CD4-positive, alpha-beta T cell (primary cell): ENCODE data around the gene FAT1. TPM values are rescaled to one million over a fixed set of nuclear protein-coding genes. Genes with fewer than 3 reads are reported as not detected.

Experiments
- ATAC-seq: fragments of 200-7000 bp; cut with Tn5 transposase; one replicate; pipeline ENCODE4 v1.10.0; 2022; ENCODE audit warnings: mild to moderate bottlenecking; ENCODE audit not compliant: poor library complexity
- CTCF ChIA-PET: fragments of 350-600 bp; sonication (Branson Sonifier 250); formaldehyde crosslinking; loops from one replicate; lab custom pipeline; 2021; ENCODE audit warnings: antibody characterized with exemption, inconsistent platforms; lab: Charles Lee
- POLR2A ChIA-PET: fragments of 350-600 bp; sonication (Branson Sonifier 250); formaldehyde crosslinking; loops from one replicate; lab custom pipeline; 2021; ENCODE audit warnings: antibody characterized with exemption, inconsistent platforms; lab: Charles Lee
- DNase-seq, 14 experiments: peaks; one replicate each; pipeline ENCODE4 v3.0.0-alpha.2; 2013 to 2020; ENCODE audit warnings: mixed read lengths in 2 of 14
- H3K27ac ChIP-seq, 2 donors: one replicate each; pipeline versions ENCODE4 v1.5.1 to v1.7.0; 2013; ENCODE audit warnings: low read length in 2 of 2, low read depth in 1 of 2, mild to moderate bottlenecking in 1 of 2
- H3K27me3 ChIP-seq, 2 experiments: 1 replicate in 1 of 2; 2 replicates in 1 of 2; pipeline versions ENCODE4 v1.6.1 to v1.7.0; 2013; ENCODE audit warnings: low read length in 2 of 2, control low read depth in 1 of 2, mild to moderate bottlenecking in 1 of 2, moderate library complexity in 1 of 2; ENCODE audit not compliant: insufficient read depth in 2 of 2, control insufficient read depth in 1 of 2
- H3K36me3 ChIP-seq: one replicate; pipeline ENCODE4 v1.6.1; 2013; ENCODE audit warnings: low read length, control low read depth; ENCODE audit not compliant: insufficient read depth
- H3K4me1 ChIP-seq: one replicate; pipeline ENCODE4 v1.6.1; 2013; ENCODE audit warnings: low read length, control low read depth; ENCODE audit not compliant: insufficient read depth
- H3K4me3 ChIP-seq: one replicate; pipeline ENCODE4 v1.5.1; 2013; ENCODE audit warnings: mild to moderate bottlenecking, low read length, moderate library complexity
- H3K9me3 ChIP-seq, 2 experiments: 1 replicate in 1 of 2; 2 replicates in 1 of 2; pipeline versions ENCODE4 v1.6.1 to v1.7.0; 2013; ENCODE audit warnings: low read length in 2 of 2, mild to moderate bottlenecking in 2 of 2, control low read depth in 1 of 2, moderate library complexity in 1 of 2; ENCODE audit not compliant: control insufficient read depth in 1 of 2, insufficient read depth in 1 of 2
- H3K27ac Mint-ChIP-seq: one replicate; pipeline ENCODE4 v1.8.0; 2020; ENCODE audit warnings: mixed read lengths
- H3K27me3 Mint-ChIP-seq: one replicate; pipeline ENCODE4 v1.8.0; 2021; ENCODE audit warnings: mixed read lengths
- H3K36me3 Mint-ChIP-seq: one replicate; pipeline ENCODE4 v1.8.0; 2021; ENCODE audit warnings: low read depth, mixed read lengths
- H3K4me1 Mint-ChIP-seq: one replicate; pipeline ENCODE4 v1.8.0; 2021; ENCODE audit warnings: low read depth, mixed read lengths
- H3K4me3 Mint-ChIP-seq: one replicate; pipeline ENCODE4 v1.8.0; 2020; ENCODE audit warnings: mild to moderate bottlenecking, mixed read lengths
- H3K9me3 Mint-ChIP-seq: one replicate; pipeline ENCODE4 v1.8.0; 2020; ENCODE audit warnings: mixed read lengths
- CTCF ChIP-seq: fragments of 200-600 bp; IDR thresholded peaks from one replicate; pipeline ENCODE4 v1.8.0; 2022; ENCODE audit warnings: antibody characterized with exemption, mild to moderate bottlenecking
- intact Hi-C, 2 experiments: fragments of 100-400 bp; cut with DNase I in 1 of 2; cut with micrococcal nuclease in 1 of 2; formaldehyde crosslinking; loops; one replicate each; pipeline versions ENCODE4 v1.15.1 to v1.9.0; 2023 to 2025; cut with DNase I, micrococcal nuclease
- total RNA-seq, 174 experiments: library from RNA in 2 of 174; stranded (reverse) in 2 of 174; gene quantifications; one replicate each; pipeline ENCODE4 v1.2.3 and lab custom pipeline; 2021 to 2026

Gene FAT1
- total RNA-seq, 2 experiments from 2014 or later, result 0.03 TPM; not detected in 1

- intact Hi-C loops, result no loop called here
- Histone ChIP-seq H3K4me1 (no peaks in the 10 kb centered on the region), H3K36me3 (no peaks in the 10 kb centered on the region), H3K27me3 (no peaks in the 10 kb centered on the region), H3K4me3 (no peak overlapping the region), H3K9me3 (peaks cover 0 to 8% of the 10 kb centered on the region in 2 experiments), H3K27ac (no peak overlapping the region)
- Mint-ChIP-seq H3K27ac (no peak overlapping the region), H3K4me3 (no peak overlapping the region), H3K9me3 (peaks cover 6% of the 10 kb centered on the region), H3K27me3 (no peaks in the 10 kb centered on the region), H3K36me3 (no peaks in the 10 kb centered on the region), H3K4me1 (no peaks in the 10 kb centered on the region)
- TF ChIP-seq CTCF, result no peak
- POLR2A ChIA-PET, result no interaction called here
- CTCF ChIA-PET, result no interaction called here
- ATAC-seq (no peak), DNase-seq (no peak)
Observed at GRCh38 chr4:186633844-186634243, 89.8 kb downstream of the FAT1 start.

- POLR2A ChIA-PET, result no interaction called here
- peaks cover 0 to 17% of the 10 kb centered on the region in 2 experiments for H3K9me3 ChIP-seq
- no peaks in the 10 kb centered on the region for H3K27me3 Mint-ChIP-seq
- CTCF ChIA-PET, result no interaction called here
- no peaks in the 10 kb centered on the region for H3K36me3 Mint-ChIP-seq
- intact Hi-C loops, result no loop called here
- peaks cover 11% of the 10 kb centered on the region for H3K9me3 Mint-ChIP-seq
- no peak overlapping the region for H3K27ac ChIP-seq
- H3K27me3 ChIP-seq, result no peaks in the 10 kb centered on the region
- no peak overlapping the region for H3K4me3 Mint-ChIP-seq
- peaks cover 12% of the 10 kb centered on the region for H3K4me1 Mint-ChIP-seq
- no peak overlapping the region for H3K27ac Mint-ChIP-seq
- no peak for ATAC-seq
- H3K4me1 ChIP-seq, result peaks cover 5% of the 10 kb centered on the region
- no peak for TF ChIP-seq CTCF
- H3K4me3 ChIP-seq, result no peak overlapping the region
- DNase-seq, result no peak
- no peaks in the 10 kb centered on the region for H3K36me3 ChIP-seq
Observed at GRCh38 chr4:186630128-186630527, 93.5 kb downstream of the FAT1 start.

- no peak overlapping the region for H3K27ac Mint-ChIP-seq
- ChIA-PET POLR2A (no interaction called here), CTCF (no interaction called here)
- Histone ChIP-seq H3K27ac (no peak overlapping the region), H3K4me1 (peaks cover 5% of the 10 kb centered on the region), H3K36me3 (no peaks in the 10 kb centered on the region), H3K9me3 (peaks cover 0 to 17% of the 10 kb centered on the region in 2 experiments), H3K4me3 (no peak overlapping the region), H3K27me3 (no peaks in the 10 kb centered on the region)
- H3K36me3 Mint-ChIP-seq, result no peaks in the 10 kb centered on the region
- peaks cover 11% of the 10 kb centered on the region for H3K9me3 Mint-ChIP-seq
- H3K4me3 Mint-ChIP-seq, result no peak overlapping the region
- H3K27me3 Mint-ChIP-seq, result no peaks in the 10 kb centered on the region
- ATAC-seq (no peak), DNase-seq (peak in 1 of 14 experiments; percentile 19)
- intact Hi-C loops, result no loop called here
- peaks cover 12% of the 10 kb centered on the region for H3K4me1 Mint-ChIP-seq
- no peak for TF ChIP-seq CTCF
Observed at GRCh38 chr4:186628058-186628711, 95.5 kb downstream of the FAT1 start.
